ENCODE measurements around the gene ST14. TPM values are rescaled to one million over a fixed set of nuclear protein-coding genes. Genes with fewer than 3 reads are reported as not detected.

ST14 gene
- total and polyA plus RNA-seq, 5 donors from 2014 or later, result 0.05 to 0.06 TPM; not detected in 3

GRCh38 chr11:130178441-130179339 is 19.1 kb downstream of the ST14 start:
- Mint-ChIP-seq H3K9me3 (peaks cover 0 to 5% (median 0%) of the 10 kb centered on the region in 7 donors), H3K27me3 (no peaks in the 10 kb centered on the region), H3K4me1 (no peaks in the 10 kb centered on the region), H3K4me3 (no peak overlapping the region), H3K27ac (no peak overlapping the region), H3K36me3 (no peaks in the 10 kb centered on the region)
- Histone ChIP-seq H3K36me3 (ENCODE audit: control insufficient read depth, insufficient read depth, low read length) (no peaks in the 10 kb centered on the region), H3K4me3 (ENCODE audit: low read depth, low read length) (no peak overlapping the region), H3K27ac (ENCODE audit: insufficient read depth, low read length, poor library complexity, severe bottlenecking) (no peak overlapping the region), H3K27me3 (ENCODE audit: control insufficient read depth, insufficient read depth, low read length) (no peaks in the 10 kb centered on the region), H3K4me1 (ENCODE audit: control insufficient read depth, insufficient read depth, low read length, poor library complexity, severe bottlenecking) (no peaks in the 10 kb centered on the region), H3K9me3 (ENCODE audit: control insufficient read depth in 2 of 2, low read length in 2 of 2) (no peaks in the 10 kb centered on the region)
- DNase-seq (no peak), ATAC-seq (ENCODE audit: low read depth in 2 of 2) (no peak)

GRCh38 chr11:130179396-130180306 is 20.1 kb downstream of the ST14 start:
- no peaks in the 10 kb centered on the region for H3K36me3 ChIP-seq (ENCODE audit: control insufficient read depth, insufficient read depth, low read length)
- no peak for ATAC-seq (ENCODE audit: low read depth in 2 of 2)
- H3K4me1 ChIP-seq (ENCODE audit: control insufficient read depth, insufficient read depth, low read length, poor library complexity, severe bottlenecking), result no peaks in the 10 kb centered on the region
- Mint-ChIP-seq H3K27ac (no peak overlapping the region), H3K27me3 (no peaks in the 10 kb centered on the region), H3K36me3 (no peaks in the 10 kb centered on the region), H3K4me1 (no peaks in the 10 kb centered on the region), H3K9me3 (peaks cover 0 to 4% (median 0%) of the 10 kb centered on the region in 7 donors), H3K4me3 (no peak overlapping the region)
- no peaks in the 10 kb centered on the region for H3K27me3 ChIP-seq (ENCODE audit: control insufficient read depth, insufficient read depth, low read length)
- no peak for DNase-seq
- H3K9me3 ChIP-seq (ENCODE audit: control insufficient read depth in 2 of 2, low read length in 2 of 2), result no peaks in the 10 kb centered on the region
- no peak overlapping the region for H3K27ac ChIP-seq (ENCODE audit: insufficient read depth, low read length, poor library complexity, severe bottlenecking)
- no peak overlapping the region for H3K4me3 ChIP-seq (ENCODE audit: low read depth, low read length)

GRCh38 chr11:130180491-130180890 is 20.9 kb downstream of the ST14 start:
- H3K27me3 Mint-ChIP-seq, result no peaks in the 10 kb centered on the region
- H3K9me3 Mint-ChIP-seq, result no peaks in the 10 kb centered on the region
- H3K27ac Mint-ChIP-seq, result peak overlapping the region in 1 of 3 donors; percentile 42
- no peaks in the 10 kb centered on the region for H3K9me3 ChIP-seq (ENCODE audit: control insufficient read depth in 2 of 2, low read length in 2 of 2)
- H3K27me3 ChIP-seq (ENCODE audit: control insufficient read depth, insufficient read depth, low read length), result no peaks in the 10 kb centered on the region
- H3K4me3 ChIP-seq (ENCODE audit: low read depth, low read length), result no peak overlapping the region
- H3K4me1 Mint-ChIP-seq, result no peaks in the 10 kb centered on the region
- no peak overlapping the region for H3K27ac ChIP-seq (ENCODE audit: insufficient read depth, low read length, poor library complexity, severe bottlenecking)
- no peaks in the 10 kb centered on the region for H3K36me3 Mint-ChIP-seq
- DNase-seq (no peak), ATAC-seq (ENCODE audit: low read depth in 2 of 2) (no peak)
- no peak overlapping the region for H3K4me3 Mint-ChIP-seq
- H3K4me1 ChIP-seq (ENCODE audit: control insufficient read depth, insufficient read depth, low read length, poor library complexity, severe bottlenecking), result no peaks in the 10 kb centered on the region
- no peaks in the 10 kb centered on the region for H3K36me3 ChIP-seq (ENCODE audit: control insufficient read depth, insufficient read depth, low read length)

GRCh38 chr11:130180896-130181294 is 21.3 kb downstream of the ST14 start:
- Mint-ChIP-seq H3K27me3 (no peaks in the 10 kb centered on the region), H3K36me3 (no peaks in the 10 kb centered on the region), H3K9me3 (no peaks in the 10 kb centered on the region), H3K27ac (no peak overlapping the region), H3K4me3 (no peak overlapping the region), H3K4me1 (no peaks in the 10 kb centered on the region)
- H3K4me3 ChIP-seq (ENCODE audit: low read depth, low read length), result no peak overlapping the region
- H3K4me1 ChIP-seq (ENCODE audit: control insufficient read depth, insufficient read depth, low read length, poor library complexity, severe bottlenecking), result no peaks in the 10 kb centered on the region
- H3K27me3 ChIP-seq (ENCODE audit: control insufficient read depth, insufficient read depth, low read length), result no peaks in the 10 kb centered on the region
- no peaks in the 10 kb centered on the region for H3K36me3 ChIP-seq (ENCODE audit: control insufficient read depth, insufficient read depth, low read length)
- DNase-seq (no peak), ATAC-seq (ENCODE audit: low read depth in 2 of 2) (no peak)
- H3K27ac ChIP-seq (ENCODE audit: insufficient read depth, low read length, poor library complexity, severe bottlenecking), result no peak overlapping the region
- H3K9me3 ChIP-seq (ENCODE audit: control insufficient read depth in 2 of 2, low read length in 2 of 2), result no peaks in the 10 kb centered on the region

GRCh38 chr11:130181295-130182272 is 22.0 kb downstream of the ST14 start:
- Mint-ChIP-seq H3K36me3 (no peaks in the 10 kb centered on the region), H3K4me3 (no peak overlapping the region), H3K27ac (peak overlapping the region in 1 of 3 donors; percentile 88), H3K9me3 (no peaks in the 10 kb centered on the region), H3K27me3 (no peaks in the 10 kb centered on the region), H3K4me1 (no peaks in the 10 kb centered on the region)
- Histone ChIP-seq H3K4me3 (ENCODE audit: low read depth, low read length) (no peak overlapping the region), H3K27me3 (ENCODE audit: control insufficient read depth, insufficient read depth, low read length) (no peaks in the 10 kb centered on the region), H3K4me1 (ENCODE audit: control insufficient read depth, insufficient read depth, low read length, poor library complexity, severe bottlenecking) (no peaks in the 10 kb centered on the region), H3K36me3 (ENCODE audit: control insufficient read depth, insufficient read depth, low read length) (no peaks in the 10 kb centered on the region), H3K27ac (ENCODE audit: insufficient read depth, low read length, poor library complexity, severe bottlenecking) (no peak overlapping the region), H3K9me3 (ENCODE audit: control insufficient read depth in 2 of 2, low read length in 2 of 2) (no peaks in the 10 kb centered on the region)
- ATAC-seq (ENCODE audit: low read depth in 2 of 2) (peak in 1 of 2 donors; percentile 18), DNase-seq (no peak)

GRCh38 chr11:130183878-130184610 is 24.5 kb downstream of the ST14 start:
- Mint-ChIP-seq H3K9me3 (no peaks in the 10 kb centered on the region), H3K27me3 (no peaks in the 10 kb centered on the region), H3K4me1 (no peaks in the 10 kb centered on the region), H3K27ac (no peak overlapping the region), H3K4me3 (no peak overlapping the region), H3K36me3 (no peaks in the 10 kb centered on the region)
- H3K36me3 ChIP-seq (ENCODE audit: control insufficient read depth, insufficient read depth, low read length), result no peaks in the 10 kb centered on the region
- DNase-seq (no peak), ATAC-seq (ENCODE audit: low read depth in 2 of 2) (no peak)
- H3K4me3 ChIP-seq (ENCODE audit: low read depth, low read length), result no peak overlapping the region
- H3K27ac ChIP-seq (ENCODE audit: insufficient read depth, low read length, poor library complexity, severe bottlenecking), result no peak overlapping the region
- H3K27me3 ChIP-seq (ENCODE audit: control insufficient read depth, insufficient read depth, low read length), result no peaks in the 10 kb centered on the region
- no peaks in the 10 kb centered on the region for H3K4me1 ChIP-seq (ENCODE audit: control insufficient read depth, insufficient read depth, low read length, poor library complexity, severe bottlenecking)
- H3K9me3 ChIP-seq (ENCODE audit: control insufficient read depth in 2 of 2, low read length in 2 of 2), result no peaks in the 10 kb centered on the region
